ENCODE measurements around the gene LRRN2. TPM values are rescaled to one million over a fixed set of nuclear protein-coding genes. Genes with fewer than 3 reads are reported as not detected.

Gene LRRN2
- total and polyA plus RNA-seq, 7 donors = 2.5 to 14.7 (median 4.9) TPM

- no peak overlapping the region for H3K4me3 ChIP-seq
- H3K9me3 ChIP-seq = no peaks in the 10 kb centered on the region
- no peak overlapping the region for H3K27ac ChIP-seq
- H3K36me3 ChIP-seq = no peaks in the 10 kb centered on the region
- 90 to 94% methylated on average over 5 of the region's 5 CpGs for WGBS, 2 donors
- intact Hi-C loops (cut with DNase I) = no loop called here
- TF ChIP-seq POLR2AphosphoS5 (IDR thresholded peaks at IDR 0.05) = no peak
- TF ChIP-seq EP300 (IDR thresholded peaks at IDR 0.05) = no peak
- TF ChIP-seq CTCF (IDR thresholded peaks at IDR 0.05) = no peak
- no peak for TF ChIP-seq POLR2A (IDR thresholded peaks at IDR 0.05)
- no peaks in the 10 kb centered on the region for H3K27me3 ChIP-seq
- DNase-seq = no peak
- peaks cover 0 to 8% (median 3%) of the 10 kb centered on the region in 4 donors for H3K4me1 ChIP-seq
These were observed 96.7 kb downstream of the LRRN2 start for GRCh38 chr1:204588826-204589225.

- TF ChIP-seq EP300 (IDR thresholded peaks at IDR 0.05) (no peak), POLR2AphosphoS5 (IDR thresholded peaks at IDR 0.05) (no peak), POLR2A (IDR thresholded peaks at IDR 0.05) (no peak), CTCF (IDR thresholded peaks at IDR 0.05) (no peak)
- intact Hi-C loops (cut with DNase I) = no loop called here
- H3K9me3 ChIP-seq = no peaks in the 10 kb centered on the region
- H3K4me1 ChIP-seq = peaks cover 0 to 8% (median 3%) of the 10 kb centered on the region in 4 donors
- no peak for DNase-seq
- no peak overlapping the region for H3K27ac ChIP-seq
- no peak overlapping the region for H3K4me3 ChIP-seq
- WGBS, 2 donors = 79 to 91% methylated on average over 6 of the region's 6 CpGs
- no peaks in the 10 kb centered on the region for H3K36me3 ChIP-seq
- no peaks in the 10 kb centered on the region for H3K27me3 ChIP-seq
These were observed 97.9 kb downstream of the LRRN2 start for GRCh38 chr1:204587621-204588020.

DNA sequence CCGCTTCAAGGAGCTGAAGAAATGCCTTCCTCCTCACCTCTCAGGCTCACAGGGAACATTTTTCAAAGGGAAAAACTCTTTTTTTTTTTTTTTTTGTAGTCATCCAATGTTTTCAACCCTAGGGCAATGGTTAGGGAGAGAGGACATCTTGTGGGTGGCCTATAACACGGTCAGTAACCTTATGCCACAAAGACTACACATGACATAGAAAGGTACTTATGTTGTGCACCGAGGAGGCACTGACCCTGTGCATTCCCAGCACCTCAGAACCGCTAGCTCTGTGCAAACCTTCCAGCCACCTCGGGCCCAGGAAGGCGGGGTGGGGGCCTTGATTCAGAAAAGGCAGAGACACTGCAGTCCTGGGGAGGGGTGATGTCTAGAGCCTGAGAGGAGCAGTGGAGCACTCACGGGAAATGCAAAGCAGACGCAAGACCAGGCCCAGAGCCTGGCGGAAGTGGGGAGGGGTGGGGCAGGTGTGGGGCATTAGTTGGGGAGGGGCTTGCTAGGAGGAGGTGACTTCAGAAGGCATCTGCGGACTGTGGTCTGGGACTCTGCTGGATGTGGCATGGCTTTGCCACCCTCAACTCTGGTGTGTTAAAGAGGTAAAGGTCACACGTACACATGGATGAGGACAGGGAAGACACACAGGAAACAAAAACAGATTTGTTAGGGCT, 100.7 kb downstream of the LRRN2 start:
- Histone ChIP-seq H3K4me1 (peaks cover 0 to 8% (median 3%) of the 10 kb centered on the region in 4 donors), H3K9me3 (no peaks in the 10 kb centered on the region), H3K27me3 (no peaks in the 10 kb centered on the region), H3K4me3 (no peak overlapping the region), H3K27ac (no peak overlapping the region), H3K36me3 (no peaks in the 10 kb centered on the region)
- peak; percentile 26 for DNase-seq
- 75 to 85% methylated on average over 11 of the region's 11 CpGs for WGBS, 2 donors
- intact Hi-C loops (cut with DNase I) = no loop called here
- TF ChIP-seq EP300 (IDR thresholded peaks at IDR 0.05) (no peak), CTCF (IDR thresholded peaks at IDR 0.05) (no peak), POLR2A (IDR thresholded peaks at IDR 0.05) (no peak), POLR2AphosphoS5 (IDR thresholded peaks at IDR 0.05) (no peak)

- Histone ChIP-seq H3K9me3 (no peaks in the 10 kb centered on the region), H3K27me3 (no peaks in the 10 kb centered on the region), H3K4me3 (no peak overlapping the region), H3K27ac (no peak overlapping the region), H3K4me1 (peaks cover 0 to 8% (median 3%) of the 10 kb centered on the region in 4 donors), H3K36me3 (no peaks in the 10 kb centered on the region)
- intact Hi-C loops (cut with DNase I) = no loop called here
- 89% methylated on average over 4 of the region's 4 CpGs for WGBS, 2 donors
- TF ChIP-seq POLR2A (IDR thresholded peaks at IDR 0.05) (no peak), POLR2AphosphoS5 (IDR thresholded peaks at IDR 0.05) (peak in 2 of 4 donors; percentile 42 to 53)
- DNase-seq = peak; percentile 81
These were observed 101.5 kb downstream of the LRRN2 start for GRCh38 chr1:204583909-204584632.

GRCh38 chr1:204581759-204582158, 103.8 kb downstream of the LRRN2 start:
- TF ChIP-seq POLR2A (IDR thresholded peaks at IDR 0.05) (no peak), EP300 (IDR thresholded peaks at IDR 0.05) (no peak), CTCF (IDR thresholded peaks at IDR 0.05) (no peak), POLR2AphosphoS5 (IDR thresholded peaks at IDR 0.05) (no peak)
- Histone ChIP-seq H3K36me3 (no peaks in the 10 kb centered on the region), H3K4me1 (peaks cover 0 to 8% (median 5%) of the 10 kb centered on the region in 4 donors), H3K27me3 (no peaks in the 10 kb centered on the region), H3K9me3 (no peaks in the 10 kb centered on the region), H3K27ac (no peak overlapping the region), H3K4me3 (no peak overlapping the region)
- DNase-seq = no peak
- intact Hi-C loops (cut with DNase I) = no loop called here
- WGBS, 2 donors = 91 to 94% methylated on average over 3 of the region's 3 CpGs

Data from sigmoid colon (tissue), 7 donors.